GM06990 (cell line): ENCODE data around the gene FOXJ3.

ENCODE experiments used
- DNase-seq: peaks from one replicate; pipeline ENCODE4 v3.0.0-alpha.2; 2011; ENCODE audit not compliant: insufficient read length; ENCODE audit errors: extremely low read depth
- H3K27me3 ChIP-seq: replicated peaks from 2 replicates; pipeline ENCODE4 v1.6.0; 2011; ENCODE audit warnings: low read length; ENCODE audit not compliant: control insufficient read depth, insufficient read depth
- H3K36me3 ChIP-seq: 2 replicates; pipeline ENCODE4 v1.5.1; 2011; ENCODE audit warnings: low read length; ENCODE audit not compliant: control insufficient read depth, insufficient read depth
- H3K4me3 ChIP-seq: replicated peaks from 2 replicates; pipeline ENCODE4 v1.5.1; 2011; ENCODE audit warnings: low read depth, mild to moderate bottlenecking, control low read depth, low read length
- TF ChIP-seq, protein P1 (sequence below): IDR thresholded peaks from 2 replicates; pipeline ENCODE4 v1.5.1; 2011; ENCODE audit warnings: low read length, control low read depth, mild to moderate bottlenecking, inconsistent platforms; ENCODE audit not compliant: insufficient read depth, poor library complexity, severe bottlenecking

The FOXJ3 gene

GRCh38 chr1:42139444-42139843, 195.6 kb downstream of the FOXJ3 start:
- DNase-seq, result no peak
- H3K27me3 ChIP-seq, result peaks cover 4% of the 10 kb centered on the region
- TF ChIP-seq, protein P1, sequence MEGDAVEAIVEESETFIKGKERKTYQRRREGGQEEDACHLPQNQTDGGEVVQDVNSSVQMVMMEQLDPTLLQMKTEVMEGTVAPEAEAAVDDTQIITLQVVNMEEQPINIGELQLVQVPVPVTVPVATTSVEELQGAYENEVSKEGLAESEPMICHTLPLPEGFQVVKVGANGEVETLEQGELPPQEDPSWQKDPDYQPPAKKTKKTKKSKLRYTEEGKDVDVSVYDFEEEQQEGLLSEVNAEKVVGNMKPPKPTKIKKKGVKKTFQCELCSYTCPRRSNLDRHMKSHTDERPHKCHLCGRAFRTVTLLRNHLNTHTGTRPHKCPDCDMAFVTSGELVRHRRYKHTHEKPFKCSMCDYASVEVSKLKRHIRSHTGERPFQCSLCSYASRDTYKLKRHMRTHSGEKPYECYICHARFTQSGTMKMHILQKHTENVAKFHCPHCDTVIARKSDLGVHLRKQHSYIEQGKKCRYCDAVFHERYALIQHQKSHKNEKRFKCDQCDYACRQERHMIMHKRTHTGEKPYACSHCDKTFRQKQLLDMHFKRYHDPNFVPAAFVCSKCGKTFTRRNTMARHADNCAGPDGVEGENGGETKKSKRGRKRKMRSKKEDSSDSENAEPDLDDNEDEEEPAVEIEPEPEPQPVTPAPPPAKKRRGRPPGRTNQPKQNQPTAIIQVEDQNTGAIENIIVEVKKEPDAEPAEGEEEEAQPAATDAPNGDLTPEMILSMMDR, result no peak

GRCh38 chr1:42138586-42138985, 196.4 kb downstream of the FOXJ3 start:
- TF ChIP-seq, protein P1, result no peak
- Histone ChIP-seq H3K4me3 (no peak overlapping the region), H3K27me3 (peaks cover 2% of the 10 kb centered on the region), H3K36me3 (no peaks in the 10 kb centered on the region)
- no peak for DNase-seq

More at GRCh38 chr1:42139444-42139843, 195.6 kb downstream of the FOXJ3 start:
- H3K4me3 ChIP-seq, result no peak overlapping the region
- no peaks in the 10 kb centered on the region for H3K36me3 ChIP-seq

DNA sequence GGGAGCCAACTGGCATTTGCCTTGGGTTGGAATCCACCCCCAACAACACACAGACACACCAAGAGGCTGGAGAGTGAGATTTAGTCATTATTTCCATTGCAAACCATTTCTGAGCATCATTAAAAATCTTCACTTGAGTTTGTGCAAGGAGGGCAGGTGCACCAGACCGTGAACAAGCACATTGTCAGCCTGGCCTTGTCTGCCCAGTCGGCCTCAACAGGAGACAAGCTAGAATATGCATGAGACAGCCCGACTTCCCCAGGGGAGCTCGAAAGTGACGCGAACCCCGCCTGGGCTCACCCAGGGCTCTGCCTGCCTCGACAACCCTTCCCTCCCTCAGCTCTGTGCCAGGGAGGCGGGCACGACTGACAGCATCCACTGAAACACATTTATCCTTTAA, 197.3 kb downstream of the FOXJ3 start:
- Histone ChIP-seq H3K27me3 (peaks cover 2% of the 10 kb centered on the region), H3K4me3 (no peak overlapping the region), H3K36me3 (no peaks in the 10 kb centered on the region)
- no peak for DNase-seq
- TF ChIP-seq, protein P1, result no peak

- TF ChIP-seq, protein P1, result no peak
- no peak overlapping the region for H3K4me3 ChIP-seq
- DNase-seq, result no peak
- peaks cover 2% of the 10 kb centered on the region for H3K27me3 ChIP-seq
- no peaks in the 10 kb centered on the region for H3K36me3 ChIP-seq
Observed at GRCh38 chr1:42136466-42136865, 198.6 kb downstream of the FOXJ3 start.

- Histone ChIP-seq H3K4me3 (no peak overlapping the region), H3K36me3 (no peaks in the 10 kb centered on the region), H3K27me3 (peaks cover 2% of the 10 kb centered on the region)
- TF ChIP-seq, protein P1, result no peak
- no peak for DNase-seq
Observed at GRCh38 chr1:42135426-42135825, 199.6 kb downstream of the FOXJ3 start.
